K562 (cell line): ENCODE data around the gene CDHR2. TPM values are rescaled to one million over a fixed set of nuclear protein-coding genes. Genes with fewer than 3 reads are reported as not detected.

Source experiments
- ATAC-seq: fragments of 200-7000 bp; cut with Tn5 transposase; 3 replicates; pipeline ENCODE4 v1.9.1; 2020; ENCODE audit warnings: moderate library complexity
- BruUV-seq: library from RNA; stranded (reverse); fragments of 400-500 nt; replicated peaks from 2 replicates; lab custom pipeline; 2021; lab: Mats Ljungman, UMichigan
- CTCF ChIA-PET: fragments of 300-600 bp; formaldehyde crosslinking; extraction: SDS; loops from one replicate; lab custom pipeline; 2021; ENCODE audit warnings: low intra/inter-chr PET ratio; lab: Yijun Ruan, JAX
- POLR2A ChIA-PET: fragments of 300-600, 350-650 bp; sonication (Branson Sonifier 250); formaldehyde crosslinking; extraction: SDS; loops from one replicate; lab custom pipeline; 2021; ENCODE audit warnings: antibody characterized with exemption, inconsistent platforms; lab: Yijun Ruan, JAX
- DNase-seq, 4 experiments: peaks; one replicate each; pipeline versions ENCODE4 v3.0.0 to v3.0.0-alpha.2; 2011 to 2018; ENCODE audit warnings: low spot score in 3 of 4, mixed read lengths in 3 of 4; ENCODE audit errors: extremely low read depth in 1 of 4
- FAIRE-seq: peaks from 2 replicates; lab custom pipeline; 2011; peaks lifted over from hg19 to GRCh38; lab: Jason Lieb, UNC
- H2AFZ ChIP-seq: 2 replicates; pipeline ENCODE4 v1.6.0; 2011; ENCODE audit warnings: low read depth, low read length, control low read depth, inconsistent platforms
- H3K27ac ChIP-seq: fragments of 200-600 bp; 3 replicates; pipeline ENCODE4 v1.8.0; 2011; ENCODE audit warnings: low read depth, mild to moderate bottlenecking, control low read depth, inconsistent platforms, low read length, moderate library complexity, mixed read lengths; ENCODE audit errors: extremely low read depth
- H3K27me3 ChIP-seq, 2 experiments: fragments of 300-600 bp in 1 of 2; 2 replicates in 1 of 2; 3 replicates in 1 of 2; pipeline versions ENCODE4 v1.6.0 to v1.8.0; 2011; ENCODE audit warnings: inconsistent platforms in 2 of 2, low read length in 2 of 2, mild to moderate bottlenecking in 1 of 2, mixed read lengths in 1 of 2, moderate library complexity in 1 of 2; ENCODE audit not compliant: control insufficient read depth in 2 of 2, insufficient read depth in 2 of 2
- H3K36me3 ChIP-seq: fragments of 300-600 bp; 3 replicates; pipeline ENCODE4 v1.8.0; 2011; ENCODE audit warnings: mild to moderate bottlenecking, low read length, inconsistent platforms; ENCODE audit not compliant: control insufficient read depth, insufficient read depth
- H3K4me1 ChIP-seq, 2 experiments: fragments of 200-600 bp in 1 of 2; replicated peaks in 1 of 2; 2 replicates in 1 of 2; 3 replicates in 1 of 2; pipeline versions ENCODE4 v1.5.1 to v1.8.0; 2011; ENCODE audit warnings: inconsistent platforms in 2 of 2, low read length in 2 of 2, mild to moderate bottlenecking in 1 of 2, mixed read lengths in 1 of 2, moderate library complexity in 1 of 2; ENCODE audit not compliant: control insufficient read depth in 2 of 2, insufficient read depth in 2 of 2
- H3K4me2 ChIP-seq: 2 replicates; pipeline ENCODE4 v1.6.1; 2011; ENCODE audit warnings: low read length, control low read depth, inconsistent platforms, mixed read lengths; ENCODE audit not compliant: insufficient read depth
- H3K4me3 ChIP-seq: fragments of 200-600 bp; sonication (generic), shearing (Covaris generic); 2 replicates; pipeline ENCODE4 v1.5.1; 2016; ENCODE audit warnings: control low read depth, inconsistent platforms
- H3K79me2 ChIP-seq: fragments of 200-600 bp; 3 replicates; pipeline ENCODE4 v1.8.0; 2011; ENCODE audit warnings: low read length, inconsistent platforms; ENCODE audit not compliant: control insufficient read depth, insufficient read depth
- H3K9ac ChIP-seq, 2 experiments: 2 replicates each; pipeline versions ENCODE4 v1.6.0 to v1.6.1; 2011; ENCODE audit warnings: low read depth in 2 of 2, low read length in 2 of 2, control low read depth in 1 of 2, inconsistent platforms in 1 of 2, mild to moderate bottlenecking in 1 of 2, mixed read lengths in 1 of 2; ENCODE audit not compliant: insufficient read depth in 1 of 2
- H3K9me1 ChIP-seq: one replicate; pipeline ENCODE4 v1.6.0; 2011; ENCODE audit warnings: inconsistent platforms, mild to moderate bottlenecking, low read length, moderate library complexity; ENCODE audit not compliant: control insufficient read depth, insufficient read depth
- H3K9me3 ChIP-seq: replicated peaks from 2 replicates; pipeline ENCODE4 v1.5.1; 2011; ENCODE audit warnings: low read depth, low read length, inconsistent platforms; ENCODE audit not compliant: control insufficient read depth, insufficient read depth
- H4K20me1 ChIP-seq: replicated peaks from 2 replicates; pipeline ENCODE4 v1.6.1; 2011; ENCODE audit warnings: low read length, inconsistent platforms, mixed read lengths; ENCODE audit not compliant: control insufficient read depth, insufficient read depth
- DNMT1 ChIP-seq: fragments of 450-650 bp; IDR thresholded peaks from 2 replicates; pipeline ENCODE4 v1.6.1; 2016; ENCODE audit warnings: antibody characterized with exemption, mild to moderate bottlenecking
- ERF ChIP-seq: fragments of 450-650 bp; formaldehyde crosslinking; IDR thresholded peaks from 2 replicates; pipeline ENCODE4 v1.4.0; 2020; ENCODE audit warnings: mild to moderate bottlenecking, mixed read lengths
- MTA3 ChIP-seq: fragments of 450-650 bp; formaldehyde crosslinking; IDR thresholded peaks from 2 replicates; pipeline ENCODE4 v1.6.1; 2017; ENCODE audit warnings: mild to moderate bottlenecking, borderline replicate concordance
- SMARCB1 ChIP-seq: IDR thresholded peaks from 2 replicates; pipeline ENCODE4 v1.6.1; 2011; ENCODE audit warnings: improper control_type of control experiment, low read depth; ENCODE audit not compliant: insufficient read length
- ZKSCAN1 ChIP-seq: fragments of 150-350 bp; IDR thresholded peaks from 2 replicates; pipeline ENCODE4 v1.6.1; 2016; ENCODE audit warnings: low read depth, low read length
- WGBS: fragments of 100-300 bp; shearing (Covaris generic); methylation state at CpG from one replicate; pipeline ENCODE4 v1.1.6; 2016; ENCODE audit warnings: low coverage, mixed read lengths; ENCODE audit not compliant: insufficient coverage; ENCODE audit errors: missing lambda C conversion rate; 5-methylcytosine and 5-hydroxymethylcytosine counted together
- in situ Hi-C: fragments of 300-500 bp; cut with MboI; formaldehyde crosslinking; loops from 4 replicates; pipeline ENCODE4 v1.15.0; 2018; ENCODE audit warnings: inconsistent platforms, mixed read lengths
- intact Hi-C: fragments of 100-400 bp; cut with micrococcal nuclease; formaldehyde crosslinking; loops from 2 replicates; pipeline ENCODE4 v1.14.2; 2022
- polyA plus RNA-seq, 8 experiments: library from polyadenylated mRNA; depleted of rRNA in 4 of 8; stranded (reverse) in 5 of 8; unstranded in 3 of 8; fragments of >200 nt; fragmentation: Nextera tagmentation in 2 of 8; fragmentation: Illumina TruSeq in 1 of 8; extraction: Ambion mirVana in 2 of 8; extraction: Trizol in 1 of 8; gene quantifications; 2 replicates each; pipeline versions ENCODE4 v1.2.1 to v1.2.3, GENCODE V29; 2011 to 2014; ENCODE audit warnings: inconsistent platforms in 1 of 8, missing spikeins in 1 of 8
- total RNA-seq, 7 experiments: library from RNA; depleted of rRNA in 6 of 7; stranded (reverse); fragments of >200 nt in 6 of 7; fragmentation: Illumina TruSeq in 2 of 7; extraction: Trizol in 2 of 7; gene quantifications; 2 replicates each; pipeline versions ENCODE4 v1.2.1 to v1.2.3, GENCODE V29; 2011 to 2021; ENCODE audit warnings: low replicate concordance in 1 of 7
- TF ChIP-seq, protein P1 (sequence below): fragments of 250-450 bp; sonication (Bioruptor Pico); IDR thresholded peaks from 2 replicates; pipeline ENCODE4 v1.4.0; 2020; ENCODE audit warnings: mild to moderate bottlenecking, moderate library complexity
- TF ChIP-seq, protein P2 (sequence below): fragments of 200-800 bp; sonication (Bioruptor generic); IDR thresholded peaks from 2 replicates; pipeline ENCODE4 v1.6.1; 2017; ENCODE audit warnings: missing genetic modification characterization, missing compliant biosample characterization
- TF ChIP-seq, protein P3 (sequence below): fragments of 450-650 bp; IDR thresholded peaks from 2 replicates; pipeline ENCODE4 v1.6.1; 2016; ENCODE audit warnings: mild to moderate bottlenecking, moderate library complexity

Gene CDHR2
- total and polyA plus RNA-seq, 9 of the 15 experiments (the other 6 are each of a cell fraction or from before 2014, with no cell fraction given) = 0.01 to 0.62 (median 0.09) TPM; not detected in 2

DNA sequence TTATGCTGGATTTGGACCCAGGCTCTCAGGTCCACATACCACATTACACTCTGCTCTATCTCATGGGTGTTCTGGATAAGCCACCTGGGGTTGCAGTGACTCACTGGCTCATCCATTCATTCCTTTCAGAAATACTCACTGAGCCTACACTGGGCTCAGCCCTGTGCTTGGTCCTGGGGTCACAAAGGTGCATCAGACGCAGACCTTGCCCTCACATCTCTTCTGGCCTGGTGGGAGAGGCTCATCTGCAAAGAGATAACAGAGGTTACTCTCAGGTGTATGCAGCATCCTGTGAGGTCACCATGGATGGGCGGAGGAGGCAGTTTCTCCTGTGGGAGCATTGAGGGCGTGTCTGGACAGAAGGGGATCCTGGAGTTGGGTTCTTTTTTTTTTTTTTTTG lies 12.1 kb downstream of the CDHR2 start:
- 0 out of 2 replicates have a peak, but pooled peaks cover 9% of the 10 kb centered on the region for H4K20me1 ChIP-seq
- WGBS = 19% methylated on average over 3 of the region's 3 CpGs
- TF ChIP-seq ERF (CRISPR knock-in tag) (no peak), DNMT1 (no peak), ZKSCAN1 (no peak), MTA3 (no peak), SMARCB1 (no peak)
- TF ChIP-seq, protein P1, sequence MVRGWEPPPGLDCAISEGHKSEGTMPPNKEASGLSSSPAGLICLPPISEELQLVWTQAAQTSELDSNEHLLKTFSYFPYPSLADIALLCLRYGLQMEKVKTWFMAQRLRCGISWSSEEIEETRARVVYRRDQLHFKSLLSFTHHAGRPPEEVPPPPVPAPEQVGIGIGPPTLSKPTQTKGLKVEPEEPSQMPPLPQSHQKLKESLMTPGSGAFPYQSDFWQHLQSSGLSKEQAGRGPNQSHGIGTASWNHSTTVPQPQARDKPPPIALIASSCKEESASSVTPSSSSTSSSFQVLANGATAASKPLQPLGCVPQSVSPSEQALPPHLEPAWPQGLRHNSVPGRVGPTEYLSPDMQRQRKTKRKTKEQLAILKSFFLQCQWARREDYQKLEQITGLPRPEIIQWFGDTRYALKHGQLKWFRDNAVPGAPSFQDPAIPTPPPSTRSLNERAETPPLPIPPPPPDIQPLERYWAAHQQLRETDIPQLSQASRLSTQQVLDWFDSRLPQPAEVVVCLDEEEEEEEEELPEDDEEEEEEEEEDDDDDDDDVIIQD (CRISPR knock-in tag) = no peak
- TF ChIP-seq, protein P2, sequence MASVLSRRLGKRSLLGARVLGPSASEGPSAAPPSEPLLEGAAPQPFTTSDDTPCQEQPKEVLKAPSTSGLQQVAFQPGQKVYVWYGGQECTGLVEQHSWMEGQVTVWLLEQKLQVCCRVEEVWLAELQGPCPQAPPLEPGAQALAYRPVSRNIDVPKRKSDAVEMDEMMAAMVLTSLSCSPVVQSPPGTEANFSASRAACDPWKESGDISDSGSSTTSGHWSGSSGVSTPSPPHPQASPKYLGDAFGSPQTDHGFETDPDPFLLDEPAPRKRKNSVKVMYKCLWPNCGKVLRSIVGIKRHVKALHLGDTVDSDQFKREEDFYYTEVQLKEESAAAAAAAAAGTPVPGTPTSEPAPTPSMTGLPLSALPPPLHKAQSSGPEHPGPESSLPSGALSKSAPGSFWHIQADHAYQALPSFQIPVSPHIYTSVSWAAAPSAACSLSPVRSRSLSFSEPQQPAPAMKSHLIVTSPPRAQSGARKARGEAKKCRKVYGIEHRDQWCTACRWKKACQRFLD (CRISPR knock-in tag) = no peak
- TF ChIP-seq, protein P3, sequence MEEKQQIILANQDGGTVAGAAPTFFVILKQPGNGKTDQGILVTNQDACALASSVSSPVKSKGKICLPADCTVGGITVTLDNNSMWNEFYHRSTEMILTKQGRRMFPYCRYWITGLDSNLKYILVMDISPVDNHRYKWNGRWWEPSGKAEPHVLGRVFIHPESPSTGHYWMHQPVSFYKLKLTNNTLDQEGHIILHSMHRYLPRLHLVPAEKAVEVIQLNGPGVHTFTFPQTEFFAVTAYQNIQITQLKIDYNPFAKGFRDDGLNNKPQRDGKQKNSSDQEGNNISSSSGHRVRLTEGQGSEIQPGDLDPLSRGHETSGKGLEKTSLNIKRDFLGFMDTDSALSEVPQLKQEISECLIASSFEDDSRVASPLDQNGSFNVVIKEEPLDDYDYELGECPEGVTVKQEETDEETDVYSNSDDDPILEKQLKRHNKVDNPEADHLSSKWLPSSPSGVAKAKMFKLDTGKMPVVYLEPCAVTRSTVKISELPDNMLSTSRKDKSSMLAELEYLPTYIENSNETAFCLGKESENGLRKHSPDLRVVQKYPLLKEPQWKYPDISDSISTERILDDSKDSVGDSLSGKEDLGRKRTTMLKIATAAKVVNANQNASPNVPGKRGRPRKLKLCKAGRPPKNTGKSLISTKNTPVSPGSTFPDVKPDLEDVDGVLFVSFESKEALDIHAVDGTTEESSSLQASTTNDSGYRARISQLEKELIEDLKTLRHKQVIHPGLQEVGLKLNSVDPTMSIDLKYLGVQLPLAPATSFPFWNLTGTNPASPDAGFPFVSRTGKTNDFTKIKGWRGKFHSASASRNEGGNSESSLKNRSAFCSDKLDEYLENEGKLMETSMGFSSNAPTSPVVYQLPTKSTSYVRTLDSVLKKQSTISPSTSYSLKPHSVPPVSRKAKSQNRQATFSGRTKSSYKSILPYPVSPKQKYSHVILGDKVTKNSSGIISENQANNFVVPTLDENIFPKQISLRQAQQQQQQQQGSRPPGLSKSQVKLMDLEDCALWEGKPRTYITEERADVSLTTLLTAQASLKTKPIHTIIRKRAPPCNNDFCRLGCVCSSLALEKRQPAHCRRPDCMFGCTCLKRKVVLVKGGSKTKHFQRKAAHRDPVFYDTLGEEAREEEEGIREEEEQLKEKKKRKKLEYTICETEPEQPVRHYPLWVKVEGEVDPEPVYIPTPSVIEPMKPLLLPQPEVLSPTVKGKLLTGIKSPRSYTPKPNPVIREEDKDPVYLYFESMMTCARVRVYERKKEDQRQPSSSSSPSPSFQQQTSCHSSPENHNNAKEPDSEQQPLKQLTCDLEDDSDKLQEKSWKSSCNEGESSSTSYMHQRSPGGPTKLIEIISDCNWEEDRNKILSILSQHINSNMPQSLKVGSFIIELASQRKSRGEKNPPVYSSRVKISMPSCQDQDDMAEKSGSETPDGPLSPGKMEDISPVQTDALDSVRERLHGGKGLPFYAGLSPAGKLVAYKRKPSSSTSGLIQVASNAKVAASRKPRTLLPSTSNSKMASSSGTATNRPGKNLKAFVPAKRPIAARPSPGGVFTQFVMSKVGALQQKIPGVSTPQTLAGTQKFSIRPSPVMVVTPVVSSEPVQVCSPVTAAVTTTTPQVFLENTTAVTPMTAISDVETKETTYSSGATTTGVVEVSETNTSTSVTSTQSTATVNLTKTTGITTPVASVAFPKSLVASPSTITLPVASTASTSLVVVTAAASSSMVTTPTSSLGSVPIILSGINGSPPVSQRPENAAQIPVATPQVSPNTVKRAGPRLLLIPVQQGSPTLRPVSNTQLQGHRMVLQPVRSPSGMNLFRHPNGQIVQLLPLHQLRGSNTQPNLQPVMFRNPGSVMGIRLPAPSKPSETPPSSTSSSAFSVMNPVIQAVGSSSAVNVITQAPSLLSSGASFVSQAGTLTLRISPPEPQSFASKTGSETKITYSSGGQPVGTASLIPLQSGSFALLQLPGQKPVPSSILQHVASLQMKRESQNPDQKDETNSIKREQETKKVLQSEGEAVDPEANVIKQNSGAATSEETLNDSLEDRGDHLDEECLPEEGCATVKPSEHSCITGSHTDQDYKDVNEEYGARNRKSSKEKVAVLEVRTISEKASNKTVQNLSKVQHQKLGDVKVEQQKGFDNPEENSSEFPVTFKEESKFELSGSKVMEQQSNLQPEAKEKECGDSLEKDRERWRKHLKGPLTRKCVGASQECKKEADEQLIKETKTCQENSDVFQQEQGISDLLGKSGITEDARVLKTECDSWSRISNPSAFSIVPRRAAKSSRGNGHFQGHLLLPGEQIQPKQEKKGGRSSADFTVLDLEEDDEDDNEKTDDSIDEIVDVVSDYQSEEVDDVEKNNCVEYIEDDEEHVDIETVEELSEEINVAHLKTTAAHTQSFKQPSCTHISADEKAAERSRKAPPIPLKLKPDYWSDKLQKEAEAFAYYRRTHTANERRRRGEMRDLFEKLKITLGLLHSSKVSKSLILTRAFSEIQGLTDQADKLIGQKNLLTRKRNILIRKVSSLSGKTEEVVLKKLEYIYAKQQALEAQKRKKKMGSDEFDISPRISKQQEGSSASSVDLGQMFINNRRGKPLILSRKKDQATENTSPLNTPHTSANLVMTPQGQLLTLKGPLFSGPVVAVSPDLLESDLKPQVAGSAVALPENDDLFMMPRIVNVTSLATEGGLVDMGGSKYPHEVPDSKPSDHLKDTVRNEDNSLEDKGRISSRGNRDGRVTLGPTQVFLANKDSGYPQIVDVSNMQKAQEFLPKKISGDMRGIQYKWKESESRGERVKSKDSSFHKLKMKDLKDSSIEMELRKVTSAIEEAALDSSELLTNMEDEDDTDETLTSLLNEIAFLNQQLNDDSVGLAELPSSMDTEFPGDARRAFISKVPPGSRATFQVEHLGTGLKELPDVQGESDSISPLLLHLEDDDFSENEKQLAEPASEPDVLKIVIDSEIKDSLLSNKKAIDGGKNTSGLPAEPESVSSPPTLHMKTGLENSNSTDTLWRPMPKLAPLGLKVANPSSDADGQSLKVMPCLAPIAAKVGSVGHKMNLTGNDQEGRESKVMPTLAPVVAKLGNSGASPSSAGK = no peak

More for the DNA sequence above, 12.1 kb downstream of the CDHR2 start:
- no peaks in the 10 kb centered on the region for H3K36me3 ChIP-seq
- no peak overlapping the region for H3K27ac ChIP-seq
- peaks cover 5 to 31% of the 10 kb centered on the region in 2 experiments; a peak in 4 of 5 replicates for H3K27me3 ChIP-seq
- FAIRE-seq (no peak), ATAC-seq (no peak), DNase-seq (no peak)
- peaks cover 0 to 5% of the 10 kb centered on the region in 2 experiments; a peak in 3 of 5 replicates for H3K4me1 ChIP-seq
- no peaks in the 10 kb centered on the region for H3K79me2 ChIP-seq
- no peak overlapping the region for H2AFZ ChIP-seq
- intact Hi-C loops (no loop called here), in situ Hi-C loops (no loop called here)
- H3K9ac ChIP-seq = no peak overlapping the region
- H3K9me1 ChIP-seq = no peaks in the 10 kb centered on the region
- ChIA-PET POLR2A (interaction anchor here (0.6 kb wide), 1 partner anchor 176 kb away, joined by 3 read pairs; no protein-coding TSS in a partner anchor), CTCF (no interaction called here)
- no TSS peak for BruUV-seq
- H3K4me3 ChIP-seq = no peak overlapping the region
- H3K4me2 ChIP-seq = no peak overlapping the region
- H3K9me3 ChIP-seq = no peaks in the 10 kb centered on the region
